C4-2B (cell line): ENCODE results near the gene LGALS12.

ENCODE experiments used
- CTCF ChIP-seq: fragments of 450-650 bp; conservative IDR thresholded peaks from 2 replicates; pipeline ENCODE4 v1.5.1; 2017; ENCODE audit warnings: mild to moderate bottlenecking
- ZFX ChIP-seq: fragments of 450-650 bp; IDR thresholded peaks from 2 replicates; pipeline ENCODE4 v1.6.1; 2017

- TF ChIP-seq CTCF (no peak), ZFX (no peak)
Measured at GRCh38 chr11:63516109-63516508, 10.2 kb downstream of the LGALS12 start.
